ENCODE data around the gene GORASP2. TPM values are rescaled to one million over a fixed set of nuclear protein-coding genes. Genes with fewer than 3 reads are reported as not detected.
A peak's percentile ranks its signal among the peaks of the same experiment; 100 is the strongest.

Gene GORASP2
- total and polyA plus RNA-seq, 2 of the 8 experiments (the other 6 are each of a cell fraction or from before 2014, with no cell fraction given), result 86.8 to 214 TPM

- peak; percentile 35 to 57; a peak in 3 of 4 replicates for TF ChIP-seq RAD21 (IDR thresholded peaks at IDR 0.05 in 1 of 2, conservative IDR thresholded peaks at IDR 0.05 in 1 of 2; ENCODE audit: low read depth in 2 of 2, low read length in 2 of 2)
- TF ChIP-seq MAX (IDR thresholded peaks at IDR 0.05), result peak; percentile 90
- peak; percentile 73; the same call in 1 of the 2 replicates for TF ChIP-seq TBP (IDR thresholded peaks at IDR 0.05; ENCODE audit: low read depth, low read length)
- TF ChIP-seq RNF2 (IDR thresholded peaks at IDR 0.05; ENCODE audit: borderline replicate concordance, low read depth, low read length, missing control alignments, poor library complexity, severe bottlenecking), result no peak
- no peak; a peak in 1 of 4 replicates for TF ChIP-seq HDAC2 (IDR thresholded peaks at IDR 0.05; ENCODE audit: borderline replicate concordance in 1 of 2, low read depth in 2 of 2, low read length in 2 of 2)
- 0 out of 2 replicates have a peak, but pooled peaks have one; percentile 4 for TF ChIP-seq SRF (IDR thresholded peaks at IDR 0.05; ENCODE audit: low read depth, low read length)
- peak; percentile 93 for TF ChIP-seq TAF7 (optimal IDR thresholded peaks at IDR 0.05; ENCODE audit: borderline replicate concordance, low read depth, low read length)
- TF ChIP-seq TEAD4 (IDR thresholded peaks at IDR 0.05; ENCODE audit: low read depth, low read length), result peak; percentile 66; the same call in 1 of the 2 replicates
- peak; percentile 75 for TF ChIP-seq CTBP2 (IDR thresholded peaks at IDR 0.05; ENCODE audit: borderline replicate concordance, insufficient read depth, insufficient read length, low read length)
- TF ChIP-seq E2F6 (IDR thresholded peaks at IDR 0.05), result peak; percentile 96
- no peak for TF ChIP-seq CEBPB (IDR thresholded peaks at IDR 0.05; ENCODE audit: low read depth, low read length)
- 0 out of 2 replicates have a peak, but pooled peaks have one; percentile 17 for TF ChIP-seq EGR1 (IDR thresholded peaks at IDR 0.05; ENCODE audit: borderline replicate concordance, low read depth, low read length)
- TF ChIP-seq EP300 (IDR thresholded peaks at IDR 0.05; ENCODE audit: borderline replicate concordance in 1 of 2, low read depth in 2 of 2, low read length in 2 of 2), result peak in 1 of 2 experiments; percentile 80; a peak in 1 of 3 replicates
- TF ChIP-seq TAF1 (IDR thresholded peaks at IDR 0.05; ENCODE audit: low read depth, low read length), result peak; percentile 93
- peak; percentile 85 for TF ChIP-seq BRCA1 (IDR thresholded peaks at IDR 0.05; ENCODE audit: low read depth, low read length)
- TF ChIP-seq CREB1 (IDR thresholded peaks at IDR 0.05), result no peak; the same call in none of the 2 replicates
- TF ChIP-seq PHF8 (conservative IDR thresholded peaks at IDR 0.05; ENCODE audit: low read depth, low read length), result peak; percentile 94
- TF ChIP-seq SP1 (IDR thresholded peaks at IDR 0.05; ENCODE audit: low read depth, low read length), result peak; percentile 61
- TF ChIP-seq JUN (IDR thresholded peaks at IDR 0.05; ENCODE audit: low read depth, low read length), result 0 out of 2 replicates have a peak, but pooled peaks have one; percentile 55
- peak; percentile 55 for TF ChIP-seq GTF2F1 (IDR thresholded peaks at IDR 0.05; ENCODE audit: borderline replicate concordance, low read depth, low read length)
- peak; percentile 96 for TF ChIP-seq CHD2 (IDR thresholded peaks at IDR 0.05; ENCODE audit: low read length)
Measured at GRCh38 chr2:170928824-170929685, at the start of gene GORASP2 (continued).

Data from H1 (cell line).